Skin of body (tissue), 2 donors: ENCODE data around the gene DIS3L2. TPM values are rescaled to one million over a fixed set of nuclear protein-coding genes. Genes with fewer than 3 reads are reported as not detected.

Experiments used
- DNase-seq: peaks from one replicate; lab custom pipeline; 2025; lab: John Stamatoyannopoulos, UW
- total RNA-seq: library from RNA; depleted of rRNA; stranded (reverse); fragments of >200 nt; gene quantifications from one replicate; pipeline ENCODE4 v1.2.3, GENCODE V29; 2014

Gene DIS3L2
- total RNA-seq, 1 donor from 2014 or later: 31.8 TPM

DNA sequence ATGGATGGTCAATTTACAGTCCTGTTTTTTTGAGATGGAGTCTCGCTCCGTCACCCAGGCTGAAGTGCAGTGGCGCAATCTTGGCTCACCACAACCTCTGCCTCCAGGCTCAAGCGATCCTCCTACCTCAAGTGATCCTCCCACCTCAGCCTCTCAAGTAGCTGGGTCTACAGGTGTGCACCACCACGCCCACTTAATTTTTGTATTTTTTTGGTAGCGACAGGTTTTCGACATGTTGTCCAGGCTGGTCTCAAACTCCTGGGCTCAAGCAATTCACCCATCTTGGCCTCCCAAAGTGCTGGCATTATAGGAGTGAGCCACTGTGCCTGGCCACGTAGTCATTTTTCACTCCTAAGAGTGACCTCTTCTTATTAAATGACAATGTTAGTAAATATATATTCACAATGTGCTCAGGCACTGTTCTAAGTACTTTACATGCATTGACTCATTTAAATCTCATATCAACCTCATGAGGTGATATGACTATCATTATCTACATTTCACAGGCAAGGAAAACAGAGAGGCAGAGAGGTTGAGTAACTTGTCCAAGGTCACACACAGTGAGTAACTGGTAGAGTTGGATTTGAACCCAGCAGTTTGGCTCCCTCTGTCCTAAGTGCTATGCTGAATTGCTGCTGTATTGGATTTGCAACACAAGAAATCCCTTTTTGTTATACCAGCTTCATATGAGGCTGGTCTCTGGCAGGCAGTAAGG lies 5.6 kb upstream of the DIS3L2 start:
- DNase-seq: no peak

DNA sequence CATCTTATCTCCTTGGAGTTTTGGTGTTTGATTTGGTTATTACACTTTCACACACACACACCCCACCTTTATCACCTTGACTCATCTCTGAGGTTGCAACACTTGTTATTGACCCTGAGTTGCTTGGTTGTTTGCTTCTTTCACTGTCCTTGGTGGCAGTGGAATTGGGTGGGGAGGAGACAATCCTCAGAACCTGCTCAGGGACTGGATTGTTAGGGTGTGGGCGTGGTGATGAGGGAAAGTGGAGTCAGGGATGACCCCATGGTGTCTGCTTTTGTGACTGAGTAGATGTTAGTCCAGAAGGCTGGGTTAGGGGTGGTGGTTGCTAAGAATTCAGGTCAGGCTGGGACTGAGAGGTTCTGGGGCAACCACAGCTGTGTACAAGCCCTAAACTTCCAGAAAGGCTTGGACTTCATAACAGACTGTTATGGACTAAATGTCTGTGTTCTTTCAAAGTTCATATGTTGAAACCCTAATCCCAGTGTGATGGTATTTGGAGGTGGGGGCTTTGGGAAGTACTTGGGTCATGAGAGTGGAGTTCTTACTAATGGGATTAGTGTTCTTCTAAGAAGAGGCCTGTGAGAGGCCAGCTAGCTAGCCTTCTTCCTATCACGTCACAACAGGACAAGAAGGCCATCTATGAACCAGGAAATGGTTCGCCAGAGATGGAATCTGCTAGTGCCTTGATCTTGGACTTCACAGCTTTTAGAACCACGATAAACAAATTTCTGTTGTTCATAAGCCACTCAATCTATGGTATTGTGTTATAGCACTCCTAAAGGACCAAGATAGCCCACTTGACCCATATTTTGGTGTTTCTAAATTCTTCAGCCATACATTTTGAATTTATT lies 3.4 kb upstream of the DIS3L2 start:
- no peak for DNase-seq

DNA sequence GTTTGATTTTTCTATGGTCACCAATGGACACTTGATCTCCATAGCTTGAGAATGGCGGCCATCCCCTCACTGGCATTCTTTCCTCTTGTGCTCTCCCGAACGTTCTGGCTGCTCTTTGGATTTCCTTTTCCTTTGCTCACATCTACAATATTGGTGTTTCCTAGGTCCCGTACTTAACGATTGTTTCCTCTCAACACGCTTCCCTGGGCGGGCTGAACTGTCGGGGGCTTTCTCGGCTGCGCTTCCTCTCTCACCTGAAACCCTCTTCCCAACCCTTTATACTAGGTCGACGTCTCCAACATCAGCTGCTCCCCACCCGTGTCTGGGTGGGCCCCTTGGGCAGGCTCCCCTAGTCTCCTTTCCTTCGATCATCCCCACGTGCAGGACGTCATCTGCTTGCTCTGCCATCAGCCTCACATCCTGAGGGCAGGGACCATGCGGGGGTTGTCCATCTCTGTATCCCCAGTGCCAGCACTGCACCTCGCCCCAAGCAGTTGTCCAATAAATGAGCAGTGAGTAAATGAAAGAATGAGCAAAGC lies 634 bp upstream of the DIS3L2 start:
- no peak for DNase-seq

DNA sequence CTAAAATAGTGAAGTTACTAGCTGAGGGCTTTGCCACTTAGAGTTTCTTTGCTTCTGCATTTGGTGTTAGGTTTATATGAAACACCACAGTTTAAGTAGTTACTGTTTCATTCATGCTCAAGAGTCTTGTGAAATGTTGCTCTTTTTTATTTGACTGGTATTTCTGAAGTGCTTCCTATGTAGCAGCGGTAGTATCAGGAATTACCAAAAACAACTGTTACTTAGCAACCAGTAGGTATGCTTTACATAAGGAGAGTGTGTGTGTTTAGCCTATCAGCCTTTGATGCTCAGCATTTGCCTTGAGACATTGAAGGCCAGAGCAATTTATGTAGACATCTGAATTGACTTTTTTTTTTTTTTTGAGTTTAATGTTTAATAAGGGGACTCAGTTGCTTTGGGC lies 3.6 kb downstream of the DIS3L2 start:
- DNase-seq: no peak

DNA sequence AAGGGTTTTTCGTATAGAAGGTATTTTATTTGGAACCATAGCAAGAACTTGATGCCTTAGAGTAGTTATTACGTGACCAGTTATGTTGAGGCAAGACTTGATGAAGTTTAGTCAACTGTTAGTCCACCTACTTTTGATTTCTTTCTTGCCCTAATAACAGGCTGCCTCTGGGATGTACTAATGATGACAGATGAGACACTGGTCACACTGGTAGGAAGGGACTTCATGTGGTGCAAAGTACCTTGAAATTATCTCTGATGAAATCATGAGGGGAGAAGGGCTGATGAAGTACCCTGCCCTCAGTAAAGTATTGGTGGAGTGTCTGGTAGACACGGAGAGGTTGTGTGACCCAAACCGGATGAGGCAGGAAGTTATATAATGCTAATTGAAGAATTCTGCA lies 5.4 kb downstream of the DIS3L2 start:
- DNase-seq: no peak

DNA sequence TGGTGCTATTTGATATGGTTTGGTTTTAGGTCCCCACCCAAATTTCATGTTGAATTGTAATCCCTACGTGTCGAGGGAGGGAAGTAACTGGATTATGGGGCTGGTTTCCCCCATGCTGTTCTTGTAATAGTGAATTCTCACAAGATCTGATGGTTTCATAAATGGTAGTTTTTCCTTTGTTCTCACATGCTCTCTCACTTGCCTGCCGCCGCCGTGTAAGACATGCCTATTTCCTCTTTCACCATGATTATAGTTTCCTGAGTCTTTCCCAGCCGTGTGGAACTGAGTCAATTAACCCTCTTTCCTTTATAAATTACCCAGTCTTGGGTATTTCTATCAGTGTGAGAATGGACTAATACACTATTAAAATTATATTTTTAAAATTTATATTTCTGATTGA lies 7.3 kb downstream of the DIS3L2 start:
- DNase-seq: no peak

DNA sequence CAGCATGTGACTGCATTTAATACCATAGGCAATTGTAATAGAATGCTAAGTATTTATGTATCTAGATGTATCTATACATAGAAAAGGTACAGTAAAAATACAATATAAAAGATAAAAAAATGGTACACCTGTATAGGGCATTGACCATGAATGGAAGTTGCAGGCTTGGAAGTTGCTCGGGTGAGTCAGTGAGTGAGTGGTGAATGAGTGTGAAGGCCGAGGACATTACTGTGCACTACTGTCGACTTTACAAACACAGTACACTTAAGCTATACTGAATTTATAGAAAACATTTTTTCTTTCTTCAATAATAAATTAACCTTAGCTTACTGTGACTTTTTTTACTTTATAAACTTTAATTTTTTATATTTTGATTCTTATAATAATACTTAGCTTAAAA lies 8.9 kb downstream of the DIS3L2 start:
- no peak for DNase-seq

DNA sequence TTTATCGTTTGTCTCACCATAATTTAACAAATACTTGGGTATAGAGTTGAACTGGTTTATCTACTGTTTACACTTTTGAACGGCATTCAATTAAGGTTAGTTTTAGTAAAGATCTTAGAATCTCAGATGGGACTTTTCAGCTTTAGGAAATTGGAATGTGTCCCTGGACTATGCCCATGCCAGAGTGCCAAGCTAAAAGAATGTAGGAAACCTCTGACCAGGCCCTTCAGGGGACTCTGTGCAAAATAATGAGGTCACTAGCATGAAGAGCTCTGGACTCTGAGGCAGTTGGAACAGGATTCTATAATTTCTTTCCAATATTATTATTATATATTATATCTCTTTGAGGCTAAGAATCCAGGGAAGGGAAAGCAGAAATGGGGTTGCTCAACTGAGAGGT lies 13.5 kb downstream of the DIS3L2 start:
- no peak for DNase-seq

DNA sequence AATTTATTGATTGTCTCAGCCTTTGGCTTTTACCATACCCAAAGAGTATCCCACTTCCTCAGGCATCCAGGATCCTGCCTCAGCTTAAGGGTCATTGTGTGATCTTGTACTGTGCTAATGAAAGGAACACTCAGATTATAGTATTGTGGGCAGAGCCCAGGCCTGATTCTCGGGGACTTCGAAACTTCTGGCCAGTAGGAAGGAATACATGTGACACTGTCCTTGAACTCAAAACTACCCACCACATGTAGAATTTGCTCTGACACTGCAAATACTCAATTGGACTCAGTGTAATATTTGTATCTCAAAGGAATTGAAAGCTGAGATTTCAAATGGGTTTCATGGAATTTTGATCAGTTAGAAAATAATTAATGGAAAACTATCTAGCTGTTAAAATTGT lies 15.9 kb downstream of the DIS3L2 start:
- no peak for DNase-seq

DNA sequence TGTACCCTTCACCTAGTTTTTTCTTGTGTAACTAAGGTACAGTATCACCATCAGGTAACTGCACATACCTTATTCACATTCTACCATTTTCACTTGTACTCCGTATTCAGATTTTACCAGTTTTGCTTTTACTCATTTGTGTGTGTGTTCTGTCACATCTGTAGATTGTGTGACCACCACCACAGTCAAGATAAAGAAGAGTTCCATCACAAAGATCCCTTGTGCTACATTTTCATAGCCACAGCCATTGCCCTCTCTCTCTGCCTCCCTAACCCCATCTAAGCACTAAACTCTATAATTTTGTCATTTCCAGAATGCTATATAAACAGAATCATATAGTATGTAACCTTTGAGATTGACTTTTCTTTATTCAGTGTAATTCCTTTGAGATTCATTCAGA lies 23.5 kb downstream of the DIS3L2 start:
- DNase-seq: no peak

DNA sequence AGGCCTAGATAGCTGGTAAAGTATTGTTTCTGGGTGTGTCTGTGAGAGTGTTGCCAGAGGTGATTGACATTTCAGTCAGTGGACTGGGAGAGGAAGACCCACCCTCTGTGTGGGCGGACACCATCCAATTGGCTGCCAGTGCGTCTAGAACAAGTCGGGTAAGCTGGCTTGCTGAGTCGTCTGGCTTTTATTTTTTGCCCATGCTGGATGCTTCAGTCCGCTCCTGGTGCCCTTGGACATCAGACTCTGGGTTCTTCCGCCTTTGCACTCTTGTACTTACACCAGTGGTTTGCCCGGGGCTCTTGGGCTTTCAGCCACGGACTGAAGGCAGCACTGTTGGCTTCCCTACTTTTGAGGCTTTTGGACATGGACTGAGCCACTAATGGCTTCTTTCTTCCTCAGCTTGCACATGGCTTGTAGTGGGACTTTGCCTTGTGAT lies 24.3 kb downstream of the DIS3L2 start:
- DNase-seq: no peak

DNA sequence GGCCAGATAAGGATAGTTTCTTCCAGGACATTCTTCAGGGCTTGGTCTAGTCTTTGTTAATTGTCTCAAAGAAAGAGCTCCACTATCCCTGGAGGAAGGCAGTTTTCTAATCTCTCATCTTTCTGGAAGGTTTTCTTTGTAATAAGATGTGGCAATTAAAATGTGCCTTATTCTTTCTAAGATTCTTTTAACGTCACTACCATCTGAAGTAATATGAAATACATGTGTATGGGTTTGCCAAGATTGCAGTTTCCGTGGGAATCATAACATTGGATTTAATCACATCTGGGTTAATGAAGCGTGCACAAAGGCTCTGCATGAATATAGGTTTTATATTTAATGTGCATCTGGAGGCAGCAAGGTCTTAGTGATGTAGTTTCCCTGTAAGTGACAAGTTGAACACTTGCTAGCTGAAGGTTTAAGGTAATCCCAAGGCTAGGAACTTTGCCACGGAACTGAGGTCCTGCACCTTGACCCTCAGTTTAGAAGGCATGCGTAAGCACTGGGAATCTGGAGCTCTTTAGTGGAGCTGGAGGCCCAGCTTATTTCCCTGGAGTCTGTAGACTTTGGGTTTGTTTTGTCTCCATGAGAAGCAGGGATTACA lies 25.7 kb downstream of the DIS3L2 start:
- peak; percentile 73 for DNase-seq

DNA sequence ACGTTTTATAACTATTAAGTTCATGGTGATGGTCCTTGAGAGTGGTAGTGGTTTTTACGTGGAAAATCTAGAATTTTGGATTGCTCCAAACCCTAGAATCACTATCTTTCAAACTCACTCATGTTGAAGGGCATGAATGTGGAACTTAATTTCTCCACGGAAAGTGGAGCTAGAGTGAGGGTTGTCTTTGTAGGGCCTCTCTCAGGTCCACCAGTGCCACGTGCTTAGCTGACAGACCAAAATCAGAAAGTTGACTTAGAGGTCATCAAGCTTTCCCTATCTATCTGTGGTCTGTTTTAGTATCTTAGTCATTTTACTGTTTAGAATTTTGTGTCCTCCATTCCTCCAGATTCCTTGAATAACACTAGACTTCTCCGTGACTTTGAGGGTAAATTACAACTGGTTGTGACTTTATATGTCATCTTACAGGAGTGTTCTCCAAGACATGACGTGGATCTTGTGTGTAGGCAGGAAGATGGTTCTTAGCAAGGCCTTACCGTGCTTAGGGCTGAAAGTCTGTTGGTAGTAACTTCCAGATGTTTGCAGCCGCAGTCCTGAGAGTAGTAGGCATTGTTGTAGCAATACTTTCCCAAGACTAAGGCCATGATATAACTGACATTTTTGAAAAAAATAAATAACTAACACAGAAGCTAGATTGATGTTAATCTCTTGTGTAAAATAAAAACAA lies 26.8 kb downstream of the DIS3L2 start:
- DNase-seq: peak; percentile 5

DNA sequence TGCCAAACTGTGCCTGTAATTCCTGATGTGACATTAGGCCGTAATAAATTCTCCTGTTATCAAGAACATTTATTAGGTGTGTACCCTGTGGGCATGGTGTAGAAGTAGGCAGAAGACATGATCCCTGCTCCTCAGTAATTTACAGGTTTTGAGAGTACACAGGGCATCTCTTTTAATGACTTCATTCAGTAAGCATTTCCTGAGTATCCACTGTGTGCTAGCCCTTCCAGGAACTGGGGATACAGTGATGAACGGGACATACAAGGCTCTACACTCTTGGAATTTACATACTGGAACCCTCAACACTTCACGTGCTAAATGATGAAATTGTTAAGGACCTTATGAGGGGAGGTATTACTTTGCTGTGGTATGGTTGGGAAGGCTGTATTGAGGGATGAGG lies 30.2 kb downstream of the DIS3L2 start:
- DNase-seq: no peak

DNA sequence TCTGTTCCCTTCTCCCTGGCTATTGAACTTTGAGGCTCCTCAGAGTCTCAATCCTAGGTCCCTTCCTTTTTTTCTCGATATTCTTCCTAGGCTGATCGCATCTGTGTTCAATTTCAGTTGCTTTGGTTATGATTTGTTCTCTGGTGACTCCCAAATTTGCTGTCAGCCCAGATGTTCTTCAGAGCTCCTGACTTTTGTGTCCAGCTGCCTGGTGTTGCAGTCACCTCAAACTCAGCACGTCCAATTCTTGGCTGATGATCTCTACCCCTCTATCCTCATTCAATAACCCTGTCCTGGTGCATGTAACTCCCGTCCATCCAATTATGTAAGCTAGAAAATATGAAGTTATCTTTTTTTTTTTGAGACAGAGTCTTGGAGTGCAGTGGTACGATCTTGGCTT lies 31.4 kb downstream of the DIS3L2 start:
- DNase-seq: peak; percentile 8

DNA sequence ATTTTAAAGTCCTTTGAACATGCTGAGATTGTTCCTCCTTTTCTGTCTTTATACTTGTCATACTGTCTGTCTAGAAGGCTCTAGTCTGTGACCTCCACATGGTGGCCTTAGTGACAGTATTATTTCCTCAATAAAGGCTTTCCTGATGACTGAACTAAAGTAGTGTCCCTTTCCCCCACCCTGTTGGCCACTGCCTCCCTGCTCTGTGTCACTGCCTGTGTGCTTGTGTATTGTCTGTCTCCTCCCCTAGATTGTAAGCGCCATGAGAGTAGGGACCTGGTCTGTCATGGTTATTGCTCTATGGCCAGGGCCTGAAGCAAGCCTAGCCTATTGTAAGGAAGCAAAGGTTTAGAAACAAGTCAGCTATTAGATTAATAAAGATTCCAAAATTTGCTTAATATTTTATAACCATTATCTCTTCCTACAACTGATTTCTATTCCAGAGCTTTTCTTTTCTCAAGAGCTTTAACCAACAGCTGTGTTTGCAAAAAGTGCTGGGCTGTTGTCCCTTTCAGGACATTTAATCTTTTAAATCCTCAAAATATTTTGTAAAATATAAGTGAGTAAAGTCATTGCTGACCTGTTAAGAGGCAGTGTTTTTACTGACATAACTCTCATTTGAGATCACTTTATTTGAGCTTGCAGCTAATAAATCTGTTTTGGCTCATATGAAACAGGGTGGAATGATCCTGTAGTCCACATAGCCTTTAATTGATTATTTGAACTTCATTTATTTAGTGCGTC lies 35.5 kb downstream of the DIS3L2 start:
- no peak for DNase-seq

DNA sequence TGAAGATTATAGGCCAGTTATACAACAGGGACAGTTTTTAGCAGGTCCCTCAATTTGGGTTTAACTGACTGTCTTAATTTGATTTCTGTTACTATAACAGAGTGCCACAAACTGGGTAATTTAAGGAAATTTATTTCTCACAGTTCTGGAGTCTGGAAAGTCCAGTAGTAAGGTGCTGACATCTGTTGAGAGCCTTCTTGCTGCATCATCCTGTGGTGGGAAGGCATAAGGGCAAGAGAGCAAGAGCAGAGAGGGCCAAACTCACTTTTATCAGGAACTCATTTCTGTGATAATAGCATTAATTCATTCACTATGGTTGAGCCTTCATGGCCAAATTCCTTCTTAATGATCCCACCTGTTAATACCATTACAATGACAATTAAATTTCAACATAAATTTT lies 36.5 kb downstream of the DIS3L2 start:
- DNase-seq: no peak

DNA sequence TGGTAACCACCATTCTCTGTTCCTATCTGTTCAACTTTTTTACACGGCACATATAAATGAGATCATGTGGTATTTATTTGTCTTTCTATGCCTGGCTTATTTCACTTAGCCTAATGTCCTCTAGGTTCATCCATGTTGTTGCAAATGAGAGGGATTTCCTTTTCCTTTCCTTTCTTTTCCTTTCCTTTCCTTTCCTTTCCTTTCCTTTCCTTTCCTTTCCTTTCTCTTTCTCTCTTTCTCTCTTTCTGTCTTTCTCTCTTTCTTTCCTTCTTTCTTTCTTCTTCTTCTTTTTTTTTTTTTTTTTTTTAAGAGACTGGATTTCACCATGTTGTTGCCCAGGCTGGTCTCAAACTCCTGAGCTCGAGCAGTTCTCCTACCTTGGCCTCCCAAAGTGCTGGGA lies 38.9 kb downstream of the DIS3L2 start:
- no peak for DNase-seq

DNA sequence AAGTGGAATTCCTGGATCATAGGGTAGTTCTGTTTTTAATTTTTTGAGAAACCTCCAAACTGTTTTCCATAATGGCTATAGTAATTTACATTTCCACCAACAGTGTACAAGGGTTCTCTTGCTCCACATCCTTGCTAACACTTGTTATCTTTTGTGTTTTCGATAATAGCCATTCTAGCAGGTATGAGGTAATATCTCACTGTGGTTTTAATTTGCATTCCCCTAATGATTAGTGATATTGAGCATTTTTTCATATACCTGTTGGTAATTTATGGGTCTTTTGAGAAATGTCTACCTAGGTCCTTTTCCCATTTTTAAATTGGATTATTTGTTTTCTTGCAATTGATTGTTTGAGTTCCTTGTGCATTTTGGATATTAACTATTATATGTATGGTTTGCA lies 39.6 kb downstream of the DIS3L2 start:
- no peak for DNase-seq

DNA sequence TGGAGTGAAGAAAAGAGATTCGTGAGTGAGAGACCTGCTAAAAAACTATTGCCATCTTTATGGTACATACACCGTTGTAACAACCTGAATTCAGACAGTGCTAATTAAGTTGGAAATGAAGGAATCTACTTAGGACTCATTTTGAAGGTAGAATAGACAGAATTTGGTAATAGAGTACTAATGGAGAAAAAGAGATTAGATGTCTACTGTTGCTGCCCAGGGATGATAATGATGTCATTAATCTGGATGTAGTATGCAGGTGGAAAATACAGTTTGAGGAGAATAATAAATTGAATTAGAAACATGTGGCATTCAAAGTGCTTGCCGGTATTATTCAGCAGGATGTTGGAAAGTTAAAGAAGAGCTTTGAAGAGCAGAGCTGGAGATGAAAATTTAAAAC lies 44.7 kb downstream of the DIS3L2 start:
- DNase-seq: no peak
